OCI-LY3 (cell line): Measurements from ENCODE around the gene FRMD7.

ENCODE experiments used
- CTCF ChIP-seq: fragments of 200-600, 300-600 bp; sonication (generic); IDR thresholded peaks from 2 replicates; pipeline ENCODE4 v1.5.1; 2014; ENCODE audit warnings: antibody characterized with exemption, low read length, low read depth
- EZH2phosphoT487 ChIP-seq: fragments of 200-600 bp; shearing (Covaris generic); IDR thresholded peaks from 2 replicates; pipeline ENCODE4 v1.6.1; 2018; ENCODE audit warnings: antibody characterized with exemption, mixed run types, low read depth

GRCh38 chrX:132173647-132174046, 45.8 kb upstream of the FRMD7 start:
- TF ChIP-seq CTCF (no peak), EZH2phosphoT487 (no peak)
